Central memory CD8-positive, alpha-beta T cell (primary cell): Measurements from ENCODE around the gene ADCY2.

Experiments used
- ATAC-seq: fragments of 150-1000 bp; cut with Tn5 transposase; replicated peaks from 2 replicates; pipeline ENCODE4 v1.10.0; 2022; ENCODE audit warnings: mild to moderate bottlenecking, moderate FRiP score, moderate number of reproducible peaks; ENCODE audit not compliant: poor library complexity, severe bottlenecking; ENCODE audit errors: extremely low read depth
- DNase-seq, 2 donors: peaks; one replicate each; pipeline ENCODE4 v3.0.0; 2021; ENCODE audit warnings: low spot score in 2 of 2
- H3K27ac Mint-ChIP-seq: one replicate; pipeline ENCODE4 v1.8.0; 2022; ENCODE audit warnings: low read depth, mild to moderate bottlenecking, moderate library complexity, mixed read lengths
- H3K27me3 Mint-ChIP-seq: one replicate; pipeline ENCODE4 v1.8.0; 2022; ENCODE audit warnings: mixed read lengths
- H3K36me3 Mint-ChIP-seq: one replicate; pipeline ENCODE4 v1.8.0; 2022; ENCODE audit warnings: mild to moderate bottlenecking, moderate library complexity, mixed read lengths; ENCODE audit not compliant: insufficient read depth
- H3K4me1 Mint-ChIP-seq: one replicate; pipeline ENCODE4 v1.8.0; 2022; ENCODE audit warnings: mixed read lengths
- H3K4me3 Mint-ChIP-seq: one replicate; pipeline ENCODE4 v1.8.0; 2022; ENCODE audit warnings: mild to moderate bottlenecking, moderate library complexity, mixed read lengths
- H3K9me3 Mint-ChIP-seq: one replicate; pipeline ENCODE4 v1.8.0; 2022; ENCODE audit warnings: mixed read lengths

Gene ADCY2

DNA sequence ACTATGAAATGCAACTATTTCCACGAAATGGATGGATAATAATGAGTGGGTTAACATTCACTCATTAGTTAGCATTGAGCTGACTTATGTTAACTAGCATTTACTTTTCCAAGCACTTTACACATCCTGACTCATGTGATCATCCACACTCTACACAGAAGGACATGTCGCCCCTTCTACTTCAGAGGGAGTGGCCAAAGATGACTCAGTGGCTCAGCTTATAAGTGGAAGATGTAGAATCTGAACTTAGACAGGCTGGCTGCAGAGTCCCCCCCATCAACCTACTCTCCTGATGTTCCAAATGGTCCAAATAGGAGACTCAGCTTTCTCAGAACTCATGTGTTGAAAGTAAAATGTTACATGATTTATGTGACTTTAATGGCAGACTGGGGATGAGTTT is 146.0 kb downstream of the ADCY2 start:
- no peaks in the 10 kb centered on the region for H3K4me1 Mint-ChIP-seq
- no peaks in the 10 kb centered on the region for H3K27me3 Mint-ChIP-seq
- peaks cover 17% of the 10 kb centered on the region for H3K9me3 Mint-ChIP-seq
- ATAC-seq (no peak), DNase-seq (no peak)
- no peak overlapping the region for H3K27ac Mint-ChIP-seq
- no peak overlapping the region for H3K4me3 Mint-ChIP-seq
- no peaks in the 10 kb centered on the region for H3K36me3 Mint-ChIP-seq

DNA sequence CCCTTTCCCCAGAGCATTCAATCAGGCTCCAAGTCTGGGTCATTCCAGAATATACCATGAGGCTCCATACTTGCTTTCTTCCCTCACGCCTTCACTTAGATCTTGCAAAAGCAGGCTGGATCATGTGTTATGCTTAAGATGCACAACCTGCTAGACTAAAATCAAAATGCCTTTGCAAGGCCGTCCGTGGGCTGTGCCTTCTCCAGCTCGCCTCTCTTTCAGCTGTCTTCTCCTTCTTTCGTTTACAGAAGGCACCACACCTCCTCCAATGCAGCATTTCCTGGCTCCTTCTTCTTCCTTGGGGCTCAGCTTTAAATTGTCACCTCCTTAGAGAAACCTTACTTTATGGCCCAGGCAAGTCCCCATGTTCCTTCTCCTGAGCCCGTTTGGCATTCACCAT is 150.6 kb downstream of the ADCY2 start:
- H3K4me3 Mint-ChIP-seq: no peak overlapping the region
- no peaks in the 10 kb centered on the region for H3K4me1 Mint-ChIP-seq
- H3K36me3 Mint-ChIP-seq: no peaks in the 10 kb centered on the region
- no peaks in the 10 kb centered on the region for H3K27me3 Mint-ChIP-seq
- no peak for ATAC-seq
- peaks cover 7% of the 10 kb centered on the region for H3K9me3 Mint-ChIP-seq
- no peak for DNase-seq
- no peak overlapping the region for H3K27ac Mint-ChIP-seq

DNA sequence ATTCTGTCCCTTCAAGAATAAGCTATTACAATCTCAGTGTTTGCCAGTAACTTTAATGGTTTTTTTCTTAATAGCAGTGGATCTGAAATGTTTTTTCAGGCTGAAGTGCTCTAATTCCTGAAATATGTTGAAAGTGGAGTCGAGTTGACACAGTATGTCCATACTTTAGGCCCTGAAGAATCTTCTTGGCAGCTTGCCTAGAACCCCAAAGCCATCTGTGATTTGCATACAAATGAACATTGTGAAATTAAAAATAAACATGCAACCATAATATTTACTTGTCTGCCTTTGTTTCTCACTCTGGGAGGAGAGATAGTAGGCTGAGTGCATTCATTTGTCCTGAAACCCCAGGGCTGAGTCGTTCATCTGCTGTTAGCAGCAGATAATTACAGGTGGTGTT is 152.7 kb downstream of the ADCY2 start:
- ATAC-seq: no peak
- no peak for DNase-seq
- Mint-ChIP-seq H3K36me3 (no peaks in the 10 kb centered on the region), H3K27ac (no peak overlapping the region), H3K4me3 (no peak overlapping the region), H3K4me1 (no peaks in the 10 kb centered on the region), H3K27me3 (no peaks in the 10 kb centered on the region), H3K9me3 (peaks cover 7% of the 10 kb centered on the region)

DNA sequence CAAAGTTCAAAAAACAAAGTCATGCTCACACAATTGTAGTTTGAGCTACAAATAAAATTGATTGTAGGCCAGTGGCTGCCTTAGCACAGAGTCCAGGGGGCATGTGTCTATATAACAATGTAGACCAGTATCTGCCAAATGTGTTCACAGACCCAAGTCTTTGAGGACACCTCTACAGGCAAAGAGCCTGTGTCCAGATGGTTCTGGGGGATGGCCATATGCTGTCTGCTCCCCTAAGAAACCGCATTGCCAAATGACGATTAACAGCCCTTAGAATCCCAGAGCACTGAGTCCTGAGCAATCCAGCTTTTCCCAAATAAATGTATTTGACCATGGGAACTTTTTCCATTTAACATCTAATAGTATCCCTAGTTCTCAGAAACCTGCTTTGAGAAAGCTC is 169.6 kb downstream of the ADCY2 start:
- Mint-ChIP-seq H3K27me3 (no peaks in the 10 kb centered on the region), H3K9me3 (peaks cover 19% of the 10 kb centered on the region), H3K4me3 (no peak overlapping the region), H3K4me1 (no peaks in the 10 kb centered on the region), H3K27ac (no peak overlapping the region), H3K36me3 (peaks cover 1% of the 10 kb centered on the region)
- ATAC-seq (no peak), DNase-seq (no peak)

DNA sequence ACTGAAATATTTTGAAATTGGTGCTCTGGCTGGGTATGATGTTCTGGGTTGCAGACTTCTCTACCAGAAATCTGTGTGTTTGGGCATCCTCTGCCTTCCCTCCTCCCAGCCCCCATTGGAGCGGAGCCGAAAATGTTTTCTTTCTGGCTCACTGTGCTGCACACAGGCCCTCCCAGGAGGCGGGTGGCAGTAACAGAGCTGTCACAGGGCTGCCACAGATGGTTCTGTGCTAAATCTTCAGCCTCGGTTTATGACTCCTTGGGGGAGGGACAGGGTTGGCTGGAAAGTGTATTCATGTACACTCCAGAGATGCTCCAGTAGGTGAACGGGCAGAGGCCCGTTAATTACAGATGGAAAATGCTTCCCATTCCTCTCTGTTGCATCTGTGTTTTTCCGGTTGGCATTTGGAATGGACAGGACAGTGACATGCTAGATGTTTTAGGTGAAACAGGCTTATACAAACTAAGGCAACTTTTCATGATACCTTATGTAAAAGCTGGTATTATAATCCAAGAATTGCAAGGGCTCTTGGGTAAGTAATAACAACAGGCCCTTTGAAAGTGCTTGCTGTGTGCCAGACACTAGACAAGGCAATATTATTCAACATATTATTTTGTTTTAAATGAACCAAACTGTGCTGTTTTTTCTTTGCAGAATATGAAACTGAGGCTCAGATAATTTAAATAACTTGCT is 180.2 kb downstream of the ADCY2 start:
- Mint-ChIP-seq H3K27me3 (no peaks in the 10 kb centered on the region), H3K4me1 (no peaks in the 10 kb centered on the region), H3K9me3 (peaks cover 25% of the 10 kb centered on the region), H3K4me3 (no peak overlapping the region), H3K36me3 (no peaks in the 10 kb centered on the region), H3K27ac (no peak overlapping the region)
- ATAC-seq (no peak), DNase-seq (no peak)

DNA sequence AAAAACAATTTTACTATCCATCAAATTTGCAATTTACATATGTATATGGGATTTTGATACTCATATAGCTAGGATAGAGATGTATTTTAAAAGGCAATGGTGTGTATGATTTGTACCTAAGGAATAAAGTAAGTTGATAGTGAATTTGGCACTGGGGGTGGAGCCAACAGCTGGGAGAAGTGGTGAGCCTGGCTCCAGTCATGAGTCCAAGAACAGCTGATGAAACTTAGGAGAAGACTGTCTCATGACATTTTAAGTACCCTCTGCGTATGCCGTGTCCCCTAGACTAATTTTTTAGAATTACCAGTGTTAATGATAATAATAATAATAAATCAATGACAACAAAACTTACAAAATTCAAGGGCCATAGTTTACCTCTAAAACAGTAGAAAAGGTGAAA is 181.4 kb downstream of the ADCY2 start:
- DNase-seq (no peak), ATAC-seq (no peak)
- no peak overlapping the region for H3K4me3 Mint-ChIP-seq
- peaks cover 25% of the 10 kb centered on the region for H3K9me3 Mint-ChIP-seq
- no peak overlapping the region for H3K27ac Mint-ChIP-seq
- no peaks in the 10 kb centered on the region for H3K27me3 Mint-ChIP-seq
- no peaks in the 10 kb centered on the region for H3K36me3 Mint-ChIP-seq
- no peaks in the 10 kb centered on the region for H3K4me1 Mint-ChIP-seq

DNA sequence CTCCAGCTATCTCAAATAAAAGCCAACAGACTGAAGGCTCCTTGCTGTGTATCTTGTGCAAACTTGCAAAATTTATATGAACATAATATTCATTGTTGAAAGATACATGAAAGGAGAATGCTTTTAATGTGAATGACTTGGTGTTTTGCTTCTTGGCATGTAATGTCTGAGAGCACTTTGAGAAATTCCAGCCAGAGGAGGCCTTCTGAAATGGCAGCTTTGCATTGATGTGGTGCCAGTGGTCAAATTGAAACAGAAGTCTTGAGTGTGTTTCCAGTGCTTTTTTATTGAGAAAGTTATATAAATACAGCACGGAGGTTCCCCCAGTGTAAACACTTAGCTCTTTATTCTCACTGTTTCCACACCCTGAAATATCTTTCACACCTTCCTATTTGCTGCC is 182.1 kb downstream of the ADCY2 start:
- Mint-ChIP-seq H3K9me3 (peaks cover 23% of the 10 kb centered on the region), H3K27me3 (no peaks in the 10 kb centered on the region), H3K4me1 (no peaks in the 10 kb centered on the region), H3K36me3 (no peaks in the 10 kb centered on the region), H3K4me3 (no peak overlapping the region), H3K27ac (no peak overlapping the region)
- ATAC-seq: no peak
- DNase-seq: no peak

DNA sequence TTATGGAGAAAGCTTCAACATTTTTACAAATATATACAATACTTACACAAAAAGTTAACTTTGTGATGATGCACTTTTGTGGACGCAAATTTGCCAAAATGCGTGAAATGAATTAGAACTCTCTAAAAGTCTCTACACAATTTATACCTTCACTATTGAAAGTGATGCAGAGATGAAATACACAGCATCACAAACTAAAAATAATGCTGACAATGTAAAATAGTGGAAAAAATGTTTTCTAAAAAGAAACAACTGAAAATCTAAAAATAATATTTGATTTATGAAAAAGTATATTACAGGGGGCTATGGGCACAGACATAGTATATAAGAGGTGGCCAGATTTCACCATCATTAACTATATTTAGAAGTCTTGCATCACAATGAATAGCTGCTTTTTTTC is 188.8 kb downstream of the ADCY2 start:
- Mint-ChIP-seq H3K36me3 (no peaks in the 10 kb centered on the region), H3K27ac (no peak overlapping the region), H3K4me3 (no peak overlapping the region), H3K27me3 (no peaks in the 10 kb centered on the region), H3K9me3 (peaks cover 13% of the 10 kb centered on the region), H3K4me1 (no peaks in the 10 kb centered on the region)
- no peak for DNase-seq
- ATAC-seq: no peak

DNA sequence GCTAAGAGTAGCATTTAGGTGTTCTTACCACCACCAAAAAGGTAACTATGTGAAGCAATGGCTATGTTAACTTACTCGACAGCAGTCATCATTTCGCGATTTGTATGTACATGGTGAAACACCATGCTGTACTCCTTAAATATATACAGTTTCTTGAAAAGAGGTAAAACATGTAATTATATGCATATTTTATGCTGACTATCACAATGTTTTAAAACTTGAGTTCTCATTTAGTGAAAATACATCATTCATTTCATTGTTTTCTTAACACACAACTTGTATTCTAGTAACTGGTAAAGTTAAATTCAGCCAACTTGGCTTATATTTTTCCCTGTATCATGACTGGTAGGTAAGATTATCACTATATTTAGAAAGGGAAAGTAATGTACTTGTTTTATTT is 189.9 kb downstream of the ADCY2 start:
- H3K9me3 Mint-ChIP-seq: peaks cover 5% of the 10 kb centered on the region
- H3K36me3 Mint-ChIP-seq: no peaks in the 10 kb centered on the region
- no peak overlapping the region for H3K4me3 Mint-ChIP-seq
- DNase-seq: no peak
- no peaks in the 10 kb centered on the region for H3K27me3 Mint-ChIP-seq
- no peaks in the 10 kb centered on the region for H3K4me1 Mint-ChIP-seq
- no peak for ATAC-seq
- no peak overlapping the region for H3K27ac Mint-ChIP-seq

DNA sequence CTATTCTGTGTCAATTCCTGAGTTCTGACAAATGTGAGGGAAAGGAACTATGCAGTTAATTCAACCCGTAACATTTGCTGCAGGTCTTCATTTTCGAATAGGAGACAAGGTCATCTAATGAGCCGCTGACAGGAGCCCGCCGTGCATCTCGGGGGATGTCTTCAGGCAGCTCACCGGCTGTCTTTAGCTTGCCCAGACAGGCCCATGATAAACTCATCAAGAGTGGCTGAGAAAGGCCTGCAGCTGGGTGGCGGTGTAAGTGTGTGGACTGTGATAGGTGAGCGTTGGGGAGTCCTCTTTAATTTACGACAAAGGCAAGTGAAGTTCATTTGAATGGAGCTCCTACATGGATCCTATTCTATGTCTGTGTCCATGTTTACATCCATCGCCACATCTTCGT is 190.5 kb downstream of the ADCY2 start:
- Mint-ChIP-seq H3K27me3 (no peaks in the 10 kb centered on the region), H3K36me3 (no peaks in the 10 kb centered on the region), H3K4me1 (no peaks in the 10 kb centered on the region), H3K4me3 (no peak overlapping the region), H3K27ac (no peak overlapping the region), H3K9me3 (peaks cover 5% of the 10 kb centered on the region)
- DNase-seq (no peak), ATAC-seq (no peak)

DNA sequence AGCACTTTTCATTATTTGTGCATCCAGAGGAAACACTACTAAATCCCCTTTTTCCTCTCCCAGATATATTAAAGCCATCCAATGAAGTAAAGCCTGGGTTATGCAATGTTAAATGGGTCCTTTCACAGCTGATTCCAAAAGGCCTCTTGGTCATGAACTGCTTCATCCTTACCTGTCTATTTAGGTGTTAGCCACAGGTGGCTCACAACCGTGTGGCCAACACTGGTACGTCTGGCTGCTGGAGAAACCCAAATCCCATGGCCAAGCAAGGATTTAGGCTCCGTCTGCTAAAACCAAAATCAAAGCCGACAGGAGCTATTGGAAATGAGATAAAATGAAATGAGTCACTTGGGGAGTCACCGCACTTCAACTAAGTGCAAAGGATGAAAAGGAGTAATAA is 193.9 kb downstream of the ADCY2 start:
- DNase-seq (no peak), ATAC-seq (no peak)
- no peak overlapping the region for H3K4me3 Mint-ChIP-seq
- no peaks in the 10 kb centered on the region for H3K4me1 Mint-ChIP-seq
- H3K36me3 Mint-ChIP-seq: no peaks in the 10 kb centered on the region
- H3K9me3 Mint-ChIP-seq: peaks cover 12% of the 10 kb centered on the region
- H3K27me3 Mint-ChIP-seq: no peaks in the 10 kb centered on the region
- H3K27ac Mint-ChIP-seq: no peak overlapping the region

DNA sequence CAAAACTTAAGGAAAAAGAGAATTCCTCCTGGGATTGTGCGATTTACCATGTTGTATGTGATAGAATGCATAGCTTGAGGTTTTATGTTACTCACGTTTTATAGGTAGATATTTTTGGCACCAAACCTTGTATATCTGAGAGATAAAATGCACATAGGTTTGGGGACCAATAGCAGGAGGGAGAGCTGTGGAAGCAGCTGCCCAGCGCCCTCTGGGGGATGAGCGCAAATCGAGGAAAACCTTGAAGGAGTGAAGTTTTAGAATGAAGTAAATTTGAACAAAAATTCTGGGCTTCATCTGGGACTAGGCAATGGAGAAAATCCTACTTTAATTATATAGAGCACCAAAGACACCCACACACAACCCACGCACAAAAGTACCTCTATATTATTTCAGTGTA is 197.0 kb downstream of the ADCY2 start:
- ATAC-seq (no peak), DNase-seq (no peak)
- Mint-ChIP-seq H3K36me3 (no peaks in the 10 kb centered on the region), H3K4me1 (no peaks in the 10 kb centered on the region), H3K27me3 (no peaks in the 10 kb centered on the region), H3K27ac (no peak overlapping the region), H3K9me3 (peaks cover 12% of the 10 kb centered on the region), H3K4me3 (no peak overlapping the region)

DNA sequence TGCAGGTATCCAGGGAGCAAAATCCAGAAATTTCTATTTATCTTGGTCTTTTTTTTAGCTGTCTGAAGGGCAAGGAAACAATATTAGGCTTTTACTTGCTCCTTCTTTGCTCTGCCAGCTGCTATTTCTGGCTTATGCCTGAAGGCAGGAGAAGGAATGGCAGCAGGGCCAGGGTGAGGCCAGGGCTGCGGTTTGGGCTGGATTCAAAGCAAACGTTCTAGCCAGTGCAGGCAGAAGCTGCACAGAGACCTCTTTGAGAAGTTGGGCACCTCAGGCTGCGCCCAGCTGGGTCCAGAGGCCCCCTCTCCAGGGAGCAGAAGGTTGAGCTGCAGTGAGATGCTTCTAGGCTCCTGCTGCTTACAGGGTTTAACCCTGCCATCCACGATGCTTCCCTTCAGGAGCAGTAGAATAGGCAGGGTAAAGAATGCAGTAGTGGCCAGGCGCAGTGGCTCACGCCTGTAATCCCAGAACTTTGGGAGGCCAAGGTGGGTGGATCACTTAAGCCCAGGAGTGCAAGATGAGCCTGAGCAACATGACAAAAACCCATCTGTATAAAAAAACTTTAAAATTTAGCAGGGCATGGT is 201.2 kb downstream of the ADCY2 start:
- no peak for DNase-seq
- Mint-ChIP-seq H3K4me1 (no peaks in the 10 kb centered on the region), H3K4me3 (no peak overlapping the region), H3K27me3 (no peaks in the 10 kb centered on the region), H3K9me3 (peaks cover 27% of the 10 kb centered on the region), H3K36me3 (no peaks in the 10 kb centered on the region), H3K27ac (no peak overlapping the region)
- ATAC-seq: no peak
